Measurements from ENCODE around the gene PIGC.

PIGC gene

DNA sequence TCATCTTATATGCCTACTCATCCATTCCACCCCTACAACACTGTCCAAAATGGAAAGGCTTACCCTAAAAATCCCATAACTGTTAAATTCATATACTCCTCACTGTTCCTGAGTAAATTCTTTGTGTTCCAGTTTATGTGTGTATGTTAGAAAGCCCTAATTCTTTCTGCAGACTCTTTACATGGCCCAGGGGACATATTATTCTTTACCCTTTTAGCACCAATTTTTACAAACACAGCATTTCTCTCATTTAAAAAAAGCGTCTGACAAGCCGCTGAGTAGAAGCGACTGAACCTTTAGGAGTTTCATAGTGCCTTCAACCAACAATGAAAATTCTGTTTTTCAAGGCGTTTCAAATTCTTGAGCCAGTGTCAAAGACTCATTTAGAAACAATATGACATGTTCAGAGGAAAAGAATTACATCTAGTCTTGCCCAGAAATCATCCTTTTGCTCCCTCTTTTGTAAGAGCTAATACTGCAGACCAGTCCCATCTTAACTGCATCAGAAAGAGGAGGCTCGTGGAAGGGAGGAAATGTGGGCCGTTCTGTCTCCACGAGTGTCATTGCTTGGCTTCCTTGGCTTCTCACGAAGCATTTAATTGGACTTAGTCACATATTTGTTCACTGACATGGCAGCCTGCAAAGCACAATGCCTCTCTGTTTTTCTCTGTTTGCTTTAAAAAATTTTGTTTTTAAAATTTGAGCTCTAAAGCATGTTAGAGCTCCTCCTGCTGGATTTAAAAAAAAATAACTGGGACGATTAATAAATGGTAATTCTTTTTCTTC is 44.7 kb downstream of the PIGC start:
- DNase-seq (ENCODE audit: low read depth in 1 of 2, low spot score in 1 of 2): no peak

DNA sequence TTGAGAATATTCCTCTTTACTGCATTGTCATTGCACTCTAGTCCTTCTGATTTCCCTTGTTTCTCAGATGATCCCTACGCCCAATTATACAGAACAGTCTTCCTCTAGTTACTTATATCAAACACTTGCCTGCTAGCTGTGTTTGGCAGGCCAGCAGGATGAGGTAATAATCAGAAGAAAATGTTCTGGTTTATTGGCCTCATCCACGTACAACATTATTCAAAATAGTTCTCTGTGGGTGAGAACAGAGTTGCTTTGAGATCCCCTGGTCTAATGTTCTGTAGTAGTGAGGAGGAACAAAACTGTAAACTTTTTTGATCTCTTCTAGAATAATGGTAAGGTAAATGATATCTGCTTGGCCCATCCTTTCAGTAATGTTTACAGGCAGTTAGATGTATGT is 45.7 kb downstream of the PIGC start:
- no peak for DNase-seq (ENCODE audit: low read depth in 1 of 2, low spot score in 1 of 2)

DNA sequence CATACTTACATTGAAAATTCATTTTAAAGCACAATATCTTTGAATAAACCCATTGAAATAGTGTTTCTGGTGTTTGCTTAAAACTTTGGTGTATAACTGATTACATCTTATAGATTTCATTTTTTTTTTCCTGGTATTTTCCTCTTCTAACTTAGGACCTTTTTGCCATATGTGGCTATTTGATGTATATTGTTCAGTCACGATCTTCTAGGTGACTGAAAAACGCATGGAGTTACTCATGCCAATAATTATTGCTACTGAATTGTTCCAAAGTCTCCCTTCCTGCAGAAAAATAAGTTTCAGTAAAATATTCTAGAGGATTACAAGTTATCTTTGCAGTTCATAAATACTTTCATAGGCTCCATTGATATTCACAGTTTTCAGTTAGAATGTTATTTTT is 46.2 kb downstream of the PIGC start:
- no peak for DNase-seq (ENCODE audit: low read depth in 1 of 2, low spot score in 1 of 2)

DNA sequence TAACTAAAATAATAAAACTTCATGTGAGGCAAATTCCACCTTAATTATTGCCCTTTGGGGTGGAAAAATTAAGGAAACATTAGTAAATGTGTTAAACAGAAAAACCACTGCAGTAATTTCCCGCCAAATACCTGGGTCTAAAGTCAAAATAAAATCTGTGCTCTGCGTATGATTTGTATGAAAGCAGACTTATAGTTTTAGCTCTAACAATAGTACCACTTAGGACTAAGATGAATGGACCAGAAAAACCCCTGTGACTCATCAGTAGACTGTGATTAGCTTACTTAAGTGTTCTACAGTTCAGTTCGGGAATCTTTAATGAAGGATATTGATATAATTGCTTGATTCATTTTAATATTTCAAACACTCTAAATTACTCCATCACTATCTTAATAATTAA is 46.6 kb downstream of the PIGC start:
- no peak for DNase-seq (ENCODE audit: low read depth in 1 of 2, low spot score in 1 of 2)

DNA sequence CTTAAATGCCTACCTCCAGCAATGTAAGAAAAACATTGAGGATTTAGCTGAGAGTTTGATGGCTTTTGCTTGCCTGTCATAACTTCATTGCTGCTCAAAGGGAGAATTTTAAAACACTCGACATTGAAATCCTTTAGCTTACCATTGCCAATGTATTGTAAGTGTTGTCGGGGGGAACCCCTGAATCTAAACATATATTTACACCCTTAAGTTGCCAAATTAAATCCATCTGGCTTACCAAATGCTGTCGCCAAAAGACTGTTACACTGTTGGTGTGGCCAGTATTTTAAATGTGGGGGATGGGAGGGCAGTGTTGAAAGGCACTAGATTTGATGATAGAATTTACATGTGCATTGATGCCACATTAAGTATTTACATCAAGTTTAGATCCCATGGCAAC is 48.3 kb downstream of the PIGC start:
- DNase-seq (ENCODE audit: low read depth in 1 of 2, low spot score in 1 of 2): no peak

DNA sequence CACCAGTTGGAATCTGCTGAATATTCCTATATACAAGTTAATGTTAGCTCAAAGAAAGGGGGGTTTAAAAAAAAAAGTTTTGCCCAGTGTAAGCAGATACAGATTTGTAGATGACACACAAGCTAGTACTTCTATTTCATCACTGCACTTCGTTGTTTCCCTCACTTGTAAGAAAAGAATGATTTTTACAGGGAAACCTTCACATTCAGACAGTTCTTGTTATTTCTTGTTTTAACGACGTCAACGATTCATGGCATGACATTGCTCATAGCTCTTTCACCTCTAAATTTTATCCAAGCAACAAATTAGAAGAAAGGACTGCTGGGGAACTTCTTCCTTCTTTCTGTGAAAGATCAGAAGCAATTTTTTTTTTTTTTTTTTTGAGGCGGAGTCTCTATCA is 49.1 kb downstream of the PIGC start:
- DNase-seq (ENCODE audit: low read depth in 1 of 2, low spot score in 1 of 2): no peak

DNA sequence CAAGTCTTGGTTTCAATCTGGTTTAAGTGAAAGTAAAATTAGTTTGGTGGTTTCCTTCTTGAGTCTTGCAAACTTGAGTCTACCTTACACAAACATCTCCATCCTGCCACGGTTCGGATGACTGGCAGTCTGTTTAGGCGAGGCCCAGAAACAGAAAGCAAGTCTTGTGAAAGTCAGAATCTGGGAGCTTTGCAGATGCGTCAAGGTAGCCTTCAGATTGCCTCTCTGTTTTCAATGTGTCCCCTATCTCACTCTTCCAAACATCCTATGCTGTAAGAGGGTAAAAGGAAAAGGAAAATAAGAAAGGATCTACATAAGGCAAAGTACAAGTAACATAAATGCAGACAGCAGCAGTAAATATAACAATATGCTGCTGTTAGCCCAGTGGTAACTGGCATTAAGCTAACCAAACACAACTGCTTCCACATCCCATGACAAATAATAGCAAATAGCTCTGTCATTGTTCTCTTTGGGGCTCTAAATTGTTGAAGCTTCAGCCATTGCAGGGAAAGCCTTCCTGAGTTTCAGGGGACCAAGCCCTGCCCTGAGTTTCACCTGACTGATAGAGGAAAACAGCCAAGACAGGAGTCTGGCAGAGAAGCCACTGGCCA is 49.6 kb downstream of the PIGC start:
- peak; percentile 23 to 77 for DNase-seq (ENCODE audit: low read depth in 1 of 2, low spot score in 1 of 2)

DNA sequence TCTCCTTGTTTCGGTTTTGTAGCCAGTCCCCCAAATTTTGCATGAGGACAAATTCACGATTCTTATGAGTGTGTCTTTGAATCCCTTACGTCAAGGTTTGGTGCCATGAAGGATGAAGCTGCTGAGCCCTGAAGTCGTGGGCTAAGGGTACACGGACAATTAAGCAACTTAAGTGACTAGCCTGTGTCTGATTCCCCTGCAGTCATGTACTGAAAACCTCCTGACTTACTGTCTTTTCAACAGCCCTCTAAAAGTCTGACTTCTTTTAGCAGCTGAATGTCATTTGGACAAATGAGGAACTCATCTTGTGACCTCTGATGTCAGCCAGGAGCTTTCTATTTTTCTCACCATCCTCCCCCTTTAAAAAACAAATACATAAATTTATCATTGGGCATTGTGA is 50.5 kb downstream of the PIGC start:
- DNase-seq (ENCODE audit: low read depth in 1 of 2, low spot score in 1 of 2): no peak

DNA sequence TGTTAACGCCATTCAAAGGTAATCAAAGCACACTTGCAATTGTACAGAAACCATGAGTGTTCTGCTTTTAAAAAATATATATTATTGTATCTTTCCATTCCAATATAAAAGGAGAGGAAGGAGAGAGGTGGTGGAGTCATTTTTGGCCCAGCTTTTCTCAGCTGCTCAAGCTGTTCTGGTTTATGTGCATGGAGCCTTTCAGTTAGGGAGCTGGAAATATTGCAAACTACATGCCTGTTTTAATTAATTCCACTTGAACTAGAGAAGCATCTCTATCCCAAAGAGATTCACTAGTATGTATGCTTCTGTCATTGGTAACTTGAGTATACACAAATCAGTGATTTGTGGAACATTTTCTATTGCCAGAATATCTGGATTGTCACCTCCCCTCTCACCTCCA is 51.9 kb downstream of the PIGC start:
- no peak for DNase-seq (ENCODE audit: low read depth in 1 of 2, low spot score in 1 of 2)

Data from activated CD4-positive, alpha-beta T cell treated with anti-CD3 and anti-CD28 coated beads, Interleukin-2, amount 50 U/mL, for 24 hours (primary cell).